Non-pigmented ciliary epithelial cell (primary cell): ENCODE results near the gene HMX1.

Experiments
- DNase-seq: peaks from one replicate; pipeline ENCODE4 v3.0.0-alpha.2; 2010; ENCODE audit warnings: low read depth

HMX1 gene

DNA sequence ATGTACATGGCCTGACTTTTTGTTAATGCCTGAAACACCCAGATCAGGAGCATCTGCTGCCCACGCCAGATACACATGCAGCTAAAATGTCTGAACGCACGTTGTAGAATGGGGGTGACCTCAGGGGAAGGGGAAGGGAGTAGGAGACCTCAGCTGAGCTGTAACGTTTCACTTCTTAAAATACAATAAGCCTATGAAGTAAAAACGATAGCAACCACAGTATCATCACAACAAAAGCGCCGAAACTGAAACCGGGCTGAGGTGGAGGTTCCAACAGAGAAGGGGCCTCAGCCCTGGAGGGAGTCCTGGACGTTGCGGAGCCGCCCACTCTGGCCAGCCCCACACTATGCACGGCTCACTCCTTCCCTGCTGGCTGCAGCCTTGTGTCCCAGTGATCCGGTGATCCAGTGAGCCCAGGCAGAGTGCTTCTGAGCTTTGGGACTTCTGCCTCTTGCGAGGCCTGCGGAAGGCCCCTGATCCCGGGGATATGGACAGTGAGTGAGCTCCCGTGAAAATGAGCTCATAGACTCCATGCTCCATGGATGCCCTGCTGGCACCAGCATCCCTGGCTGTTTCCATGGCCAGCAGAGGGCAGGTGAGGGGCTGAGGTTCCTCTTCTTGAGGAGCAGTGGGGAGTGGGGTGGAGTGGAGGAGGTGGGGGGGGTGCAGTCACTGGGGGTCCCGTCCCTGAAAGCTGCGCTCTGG, 52.0 kb downstream of the HMX1 start:
- no peak for DNase-seq

DNA sequence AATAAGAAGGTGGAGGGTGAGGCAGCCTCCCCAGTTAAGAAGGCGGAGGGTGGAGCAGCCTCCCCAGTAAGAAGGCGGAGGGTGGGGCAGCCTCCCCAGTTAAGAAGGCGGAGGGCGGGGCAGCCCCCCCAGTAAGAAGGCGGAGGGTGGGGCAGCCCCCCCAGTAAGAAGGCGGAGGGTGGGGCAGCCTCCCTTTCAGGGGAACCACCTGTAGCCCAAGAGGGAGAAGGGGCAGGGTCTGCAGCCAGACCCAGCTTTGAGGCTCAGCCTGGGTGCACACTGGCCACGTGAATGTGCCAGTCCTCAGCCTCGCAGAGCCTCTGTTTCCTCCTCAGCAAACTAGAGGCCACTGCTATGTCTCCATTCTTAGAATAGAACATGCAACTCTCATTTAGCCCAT, 52.6 kb downstream of the HMX1 start:
- no peak for DNase-seq

DNA sequence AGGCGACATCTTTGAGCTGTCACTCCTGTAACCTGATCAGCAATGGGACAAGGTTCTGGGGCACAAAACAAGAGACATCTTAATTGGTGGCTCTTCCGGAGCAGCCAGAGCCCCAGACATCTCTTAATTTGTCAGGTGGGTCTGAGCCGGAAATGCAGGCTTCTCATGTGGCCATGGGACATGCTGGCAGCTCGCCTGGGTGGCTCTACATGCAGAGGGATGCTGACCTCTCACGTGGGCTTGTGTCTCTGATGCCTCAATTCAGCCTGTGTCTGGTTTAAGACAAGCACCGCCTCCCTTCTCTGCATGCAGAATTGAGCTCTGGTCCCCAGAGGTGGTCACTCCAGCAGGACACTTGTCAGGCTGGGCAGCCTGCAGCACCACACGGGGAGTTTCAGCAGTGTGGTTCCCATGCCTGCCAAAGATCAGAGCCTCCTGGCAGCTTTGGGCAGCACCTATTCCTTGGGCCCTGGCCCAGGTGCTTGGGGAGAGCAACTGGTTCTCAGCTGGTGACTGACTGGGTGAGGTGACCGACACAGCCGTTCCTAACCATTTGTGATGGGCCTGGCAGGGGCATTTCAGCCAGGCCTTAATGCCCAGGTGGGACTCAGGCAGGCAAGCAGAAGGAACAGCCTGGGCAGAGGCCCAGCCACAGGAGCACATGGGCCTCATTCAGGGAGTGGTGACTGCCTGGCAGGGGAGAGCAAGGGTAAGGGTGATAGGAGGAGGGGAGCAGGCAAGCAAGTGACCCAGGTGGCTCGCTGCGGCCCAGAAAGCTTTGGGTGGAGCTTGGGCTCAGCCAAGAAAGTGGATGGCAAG, 53.4 kb downstream of the HMX1 start:
- no peak for DNase-seq

DNA sequence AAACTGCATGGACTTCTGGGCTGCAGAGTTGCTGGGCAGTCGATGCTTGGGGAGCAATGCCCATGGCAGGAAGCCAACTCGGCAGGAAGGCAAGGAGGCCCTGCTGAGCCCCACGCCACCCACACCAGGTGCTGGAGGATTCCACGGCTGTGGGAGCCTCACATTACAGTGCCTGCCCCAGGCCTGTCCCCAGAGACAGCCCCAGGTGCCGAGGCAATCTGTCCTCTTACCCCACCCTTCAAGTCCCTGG, 53.9 kb downstream of the HMX1 start:
- no peak for DNase-seq

GRCh38 chr4:8817096-8817812, 54.4 kb downstream of the HMX1 start:
- no peak for DNase-seq
